TTC549 (cell line): ENCODE data around the gene PALLD.

Source experiments
- FAIRE-seq: peaks from 2 replicates; lab custom pipeline; 2012; peaks lifted over from hg19 to GRCh38; lab: Jason Lieb, UNC

Gene PALLD

DNA sequence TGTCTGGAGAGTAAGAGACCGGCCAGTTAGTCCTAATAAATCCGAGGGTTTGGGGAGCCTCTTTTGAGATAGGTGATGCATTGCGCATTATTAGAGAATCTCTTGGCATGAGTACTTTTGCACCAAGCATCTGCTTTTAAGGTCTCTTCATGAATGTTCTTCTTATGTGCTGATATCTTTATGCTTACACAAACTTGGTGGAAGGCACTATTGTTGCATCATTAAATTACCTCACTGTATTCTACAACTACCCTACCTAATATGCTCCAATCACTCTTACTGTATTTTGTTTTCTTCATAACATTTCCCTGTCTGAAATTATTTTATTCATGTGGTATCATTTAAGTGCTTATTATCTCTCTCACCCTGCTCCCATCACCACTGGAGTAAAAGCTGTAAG is 151.6 kb downstream of the PALLD start:
- no peak for FAIRE-seq

DNA sequence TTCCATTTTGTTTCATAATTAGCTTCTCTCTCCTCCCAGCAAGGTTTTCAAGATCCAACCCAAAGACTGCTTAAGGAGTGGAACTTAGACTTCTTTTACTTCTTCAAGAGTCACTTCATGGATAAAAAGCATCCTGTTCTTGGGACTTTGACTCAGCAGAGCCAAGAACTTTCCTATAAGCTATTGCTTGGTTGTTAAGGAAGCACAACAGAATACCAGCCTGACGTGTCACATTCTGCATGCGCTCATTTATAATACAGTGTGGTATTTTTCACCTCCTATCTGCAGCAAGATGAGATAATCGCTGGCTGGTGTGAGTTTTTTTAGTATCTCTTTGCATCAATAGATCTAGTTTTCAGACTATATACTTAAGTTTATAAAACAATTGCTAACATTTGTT is 152.1 kb downstream of the PALLD start:
- no peak for FAIRE-seq

DNA sequence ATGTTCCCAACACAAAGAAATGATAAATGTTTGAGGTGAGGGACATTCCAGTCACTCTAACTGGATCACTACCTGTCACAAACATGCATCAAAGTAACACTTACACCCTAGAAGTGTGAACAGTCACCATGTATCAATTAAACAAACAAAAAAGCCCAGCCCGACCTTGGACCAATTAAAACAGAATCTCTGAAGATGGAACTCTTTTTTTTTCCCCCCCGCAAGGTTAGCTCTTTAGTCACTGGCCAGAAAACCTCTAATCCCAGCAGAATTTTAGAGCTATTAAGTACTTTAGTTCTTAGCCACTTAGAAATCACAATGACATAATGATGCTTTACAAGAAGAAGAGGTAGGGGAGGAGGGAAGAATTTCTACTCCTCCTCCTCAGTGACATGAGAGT is 154.5 kb downstream of the PALLD start:
- no peak for FAIRE-seq

DNA sequence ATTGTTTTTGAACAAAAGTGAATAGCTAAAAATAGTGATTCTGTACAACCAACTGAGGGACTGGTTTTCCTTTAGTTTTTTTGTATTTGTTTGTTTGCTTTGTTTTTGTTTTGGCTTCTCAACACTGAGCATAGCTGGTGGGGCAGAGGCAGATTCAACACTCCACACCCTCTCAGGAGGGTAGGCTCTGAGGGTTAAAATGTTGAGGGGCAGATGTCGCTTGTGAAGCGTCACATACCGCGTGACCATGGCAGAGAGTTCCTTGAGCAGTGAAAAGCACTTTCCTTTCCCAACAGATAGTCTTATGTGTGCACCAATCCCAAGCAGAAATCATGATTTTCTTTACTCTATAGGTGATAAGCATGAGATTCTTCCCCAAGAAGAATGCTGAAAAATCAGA is 155.0 kb downstream of the PALLD start:
- no peak for FAIRE-seq

DNA sequence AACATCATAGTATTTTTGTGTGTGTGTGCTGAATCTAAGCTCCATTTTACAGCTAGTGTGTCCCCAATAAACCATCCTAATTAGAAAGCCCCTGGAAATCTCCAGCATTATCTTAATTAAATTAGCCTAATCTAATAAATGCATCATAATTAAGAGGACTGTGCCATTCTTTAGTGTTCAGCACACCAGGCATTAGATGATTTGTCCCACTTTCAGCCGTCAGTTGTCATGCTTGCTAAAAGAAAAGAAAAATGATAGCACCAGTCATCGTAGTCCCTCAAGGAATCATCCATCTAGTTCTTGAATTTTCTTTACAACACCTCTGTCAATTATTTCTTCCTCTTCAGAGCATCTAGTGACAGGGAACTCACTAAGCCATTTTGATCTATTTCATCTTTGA is 155.9 kb downstream of the PALLD start:
- no peak for FAIRE-seq

DNA sequence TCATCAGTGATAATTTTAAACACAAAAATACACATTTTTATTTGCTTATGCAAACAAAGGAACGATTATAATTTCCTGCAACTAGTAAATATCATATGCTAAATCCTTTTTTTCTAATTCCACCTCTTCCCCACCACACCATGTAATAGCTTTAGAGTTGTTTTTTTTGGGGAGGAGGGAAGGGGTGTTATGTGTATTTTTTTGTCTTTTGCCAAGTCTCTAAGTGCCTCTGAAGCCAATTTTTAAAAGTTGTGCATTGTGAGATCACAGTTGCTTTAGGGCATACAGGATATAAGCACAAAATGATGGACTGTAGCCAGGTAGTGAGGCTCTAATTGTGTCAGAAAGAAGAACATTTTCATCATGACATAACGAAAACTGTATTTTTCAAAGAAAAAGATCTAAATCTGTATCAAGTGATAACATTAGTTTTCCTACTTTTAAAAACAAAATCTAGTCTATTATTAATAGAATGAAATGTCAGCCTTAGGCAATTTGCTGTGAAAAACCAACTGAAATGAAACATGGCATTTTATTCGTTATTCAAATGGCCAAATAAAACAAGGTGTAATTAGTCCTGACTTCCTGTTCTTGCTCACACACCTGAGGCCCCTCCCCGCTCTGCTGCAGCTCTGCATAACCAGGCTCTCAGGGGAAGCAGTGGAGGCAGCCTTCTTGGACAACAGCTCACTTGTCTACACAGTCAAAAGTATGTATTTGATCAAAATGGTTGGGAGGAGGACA is 157.4 kb downstream of the PALLD start:
- no peak for FAIRE-seq

DNA sequence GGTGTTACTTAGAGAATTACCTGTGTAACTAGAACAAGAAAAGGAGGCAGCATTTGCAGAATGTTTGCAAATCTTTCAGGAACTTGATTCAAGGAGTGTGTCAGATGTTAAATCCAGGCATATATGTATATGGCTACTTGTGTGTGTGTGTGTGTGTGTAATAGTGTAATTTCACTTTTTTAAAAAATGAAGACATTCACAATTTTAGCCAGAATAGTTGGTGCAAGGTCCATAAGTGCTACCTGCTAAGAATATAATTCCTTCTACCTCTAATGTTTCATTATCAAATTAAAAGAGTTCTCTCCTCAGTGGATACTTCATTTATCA is 158.0 kb downstream of the PALLD start:
- no peak for FAIRE-seq

DNA sequence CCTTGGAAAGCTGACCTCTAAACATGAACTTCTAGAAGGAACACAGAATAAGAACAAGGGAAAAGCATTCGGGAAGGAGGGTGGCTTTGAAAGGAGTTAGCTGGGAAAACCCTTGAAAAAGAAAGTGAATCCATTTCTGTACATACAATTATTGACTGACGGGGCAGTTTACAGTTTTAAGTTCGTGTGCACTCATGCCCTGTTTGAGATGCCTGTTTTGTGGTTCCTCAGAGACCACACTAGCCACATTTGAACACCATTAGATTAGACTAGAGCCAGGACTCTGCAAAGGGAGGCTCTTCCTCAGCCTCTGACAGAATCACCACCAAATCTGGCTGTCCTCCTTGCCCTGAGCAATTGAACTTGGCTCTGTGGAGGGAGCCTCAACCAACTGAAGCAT is 158.3 kb downstream of the PALLD start:
- FAIRE-seq = no peak

DNA sequence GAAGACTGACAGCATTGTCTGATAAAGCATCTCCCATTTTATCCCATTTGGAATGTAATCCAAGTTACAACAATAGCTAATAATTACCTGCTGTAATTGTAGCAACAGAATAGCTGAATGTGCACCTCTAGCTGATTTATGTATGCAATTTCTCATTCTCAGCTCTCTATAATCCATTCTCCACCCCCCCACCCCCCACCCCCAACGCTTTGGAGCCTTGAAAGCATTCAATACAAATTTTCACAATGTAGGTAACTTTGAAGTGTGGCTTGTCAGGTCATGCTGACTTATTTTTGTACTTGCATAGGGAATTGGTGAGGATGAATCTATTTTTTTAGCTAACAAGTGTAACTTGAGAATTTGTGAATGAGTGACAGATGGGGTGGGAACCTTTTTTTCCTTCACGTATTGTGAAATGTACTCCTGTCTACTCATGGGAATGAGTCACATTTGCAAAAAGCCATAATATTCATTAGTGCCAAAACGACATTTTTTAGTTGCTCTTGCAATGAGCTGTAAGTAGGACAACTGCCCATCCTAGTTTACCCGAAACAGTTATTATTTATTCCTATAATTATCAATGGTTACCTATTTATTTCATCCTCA is 159.3 kb downstream of the PALLD start:
- no peak for FAIRE-seq

DNA sequence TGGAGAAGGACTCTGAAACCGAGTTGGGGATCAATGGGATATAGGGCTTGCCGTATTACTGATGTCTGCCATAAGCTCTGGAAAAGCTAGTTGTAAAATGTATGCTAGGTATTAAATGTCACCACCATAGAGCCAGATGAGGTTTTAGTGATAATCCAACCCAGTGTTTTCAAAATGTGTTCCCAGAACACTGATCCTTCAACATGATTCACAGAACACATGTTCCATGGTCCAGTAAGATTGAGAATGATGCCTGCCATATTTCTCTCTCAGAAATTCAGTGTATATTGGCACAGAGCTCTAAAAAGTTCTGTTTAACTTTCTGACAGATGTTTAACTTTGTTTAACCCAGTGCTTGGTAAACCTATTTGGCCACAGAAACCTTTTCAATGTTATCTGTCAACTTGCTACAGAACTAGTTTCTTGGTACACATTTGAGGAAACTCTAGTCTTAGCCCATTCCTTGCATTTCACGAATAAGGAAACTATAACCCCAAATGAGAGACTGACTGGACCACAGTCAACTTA is 160.2 kb downstream of the PALLD start:
- no peak for FAIRE-seq

DNA sequence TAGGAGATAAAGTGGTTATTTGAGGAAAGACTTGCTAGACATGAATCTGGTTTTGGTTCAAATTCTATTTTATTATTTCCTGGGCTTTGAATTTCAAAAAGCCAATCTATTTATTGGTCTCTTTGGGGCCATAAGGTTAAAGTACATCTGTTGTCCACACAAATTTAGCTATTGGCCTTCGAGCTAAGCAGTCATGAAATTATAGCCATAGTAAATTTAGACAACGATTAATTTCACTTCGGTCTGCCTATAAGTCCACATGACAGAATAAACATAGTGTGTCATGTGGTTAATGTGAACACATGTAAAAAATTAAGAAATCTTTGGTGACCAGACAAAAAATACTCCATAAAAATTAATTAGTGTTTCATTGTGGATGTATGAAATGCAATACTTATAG is 161.9 kb downstream of the PALLD start:
- FAIRE-seq = no peak

DNA sequence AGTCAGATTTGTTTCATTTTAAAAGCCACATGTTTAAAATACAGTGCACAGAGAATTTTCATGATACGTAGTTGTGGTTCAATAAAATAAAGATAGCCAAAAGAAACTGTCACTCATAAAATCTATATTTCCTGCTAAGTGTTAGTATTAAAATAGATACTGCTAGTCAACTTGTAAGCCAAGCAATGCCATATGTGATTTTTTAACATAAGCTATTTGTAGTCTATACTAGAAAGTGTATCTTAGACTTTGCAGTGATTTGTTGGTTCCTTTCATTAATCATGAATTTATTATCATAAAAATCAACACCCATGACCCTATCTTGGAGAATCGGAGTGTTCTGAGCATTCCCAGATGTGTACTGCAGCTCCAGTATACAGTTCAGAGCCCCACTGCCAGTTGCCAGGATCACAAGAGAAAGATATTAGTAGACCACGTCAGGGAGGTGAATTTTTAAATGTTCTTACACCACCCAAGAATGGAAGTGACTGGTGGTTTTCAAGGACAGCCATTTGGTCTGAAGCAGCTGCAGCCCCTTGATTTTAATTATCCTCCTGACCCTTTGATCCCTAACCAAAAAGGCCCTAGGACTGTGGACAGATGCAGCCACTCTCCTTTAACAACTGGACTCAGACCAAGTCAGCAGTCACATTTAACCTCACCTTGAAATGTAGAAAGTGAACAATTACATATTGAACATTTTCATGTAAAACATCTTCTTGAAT is 163.1 kb downstream of the PALLD start:
- no peak for FAIRE-seq

DNA sequence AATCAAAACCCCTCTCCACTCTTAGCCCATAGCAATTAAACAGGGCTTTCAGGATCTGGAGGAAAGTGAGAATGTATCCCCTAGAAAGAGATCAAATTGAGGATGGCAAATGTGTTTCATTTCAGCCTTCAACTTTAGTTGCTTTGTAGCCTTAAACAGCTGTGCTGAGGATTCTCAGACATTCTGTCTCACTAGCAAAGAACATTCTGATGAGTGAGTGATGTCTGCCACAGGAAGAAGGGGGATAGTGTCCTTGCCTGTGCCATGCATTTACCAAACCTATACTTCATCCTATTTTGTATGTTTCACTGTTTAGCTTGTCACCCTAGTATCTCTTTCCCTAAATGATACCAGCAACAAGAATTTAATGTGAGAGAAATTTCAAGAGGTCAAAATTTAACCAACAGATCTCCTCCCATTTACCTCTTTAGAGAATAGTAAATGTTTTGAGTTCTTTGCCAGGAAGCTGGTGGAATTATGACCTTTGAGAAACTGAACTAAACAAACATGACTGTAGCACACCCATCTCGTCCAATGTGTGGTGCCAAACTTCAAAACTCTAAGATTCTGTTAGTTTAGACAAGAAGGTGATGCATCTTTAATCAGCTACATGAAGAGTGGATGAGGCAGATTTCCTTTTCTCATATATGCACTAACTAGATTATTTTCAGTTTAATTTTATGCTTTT is 165.6 kb downstream of the PALLD start:
- no peak for FAIRE-seq

DNA sequence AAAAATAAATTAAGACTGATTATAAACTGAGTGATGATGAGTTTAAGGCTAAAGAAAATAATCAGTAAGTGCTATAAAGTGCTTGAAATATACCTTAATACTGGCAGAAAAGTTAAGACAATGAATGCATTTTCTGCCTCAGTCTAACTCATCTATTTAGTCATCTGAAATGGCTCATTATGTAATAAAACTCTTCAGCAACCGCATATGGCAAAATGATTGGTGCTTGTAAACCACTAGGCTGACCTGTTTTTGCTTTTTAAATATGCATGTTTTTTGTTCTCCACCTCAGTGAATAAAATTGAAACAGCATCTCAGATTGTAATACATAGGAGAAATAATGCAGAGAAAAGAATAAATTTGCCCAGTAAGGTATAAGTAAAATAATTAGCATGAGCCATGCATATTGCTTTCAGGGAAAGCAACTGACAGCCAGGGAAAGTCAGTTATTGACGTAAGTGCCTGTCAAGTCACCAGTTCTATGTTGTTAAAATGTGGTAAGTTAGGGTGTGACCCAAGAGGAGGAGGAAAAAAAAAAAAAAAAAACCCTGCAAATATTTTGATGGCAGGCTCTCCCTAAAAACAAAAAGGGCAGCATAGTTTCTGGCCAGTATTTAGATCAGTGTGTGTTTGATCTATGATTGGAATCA is 167.5 kb downstream of the PALLD start:
- no peak for FAIRE-seq

DNA sequence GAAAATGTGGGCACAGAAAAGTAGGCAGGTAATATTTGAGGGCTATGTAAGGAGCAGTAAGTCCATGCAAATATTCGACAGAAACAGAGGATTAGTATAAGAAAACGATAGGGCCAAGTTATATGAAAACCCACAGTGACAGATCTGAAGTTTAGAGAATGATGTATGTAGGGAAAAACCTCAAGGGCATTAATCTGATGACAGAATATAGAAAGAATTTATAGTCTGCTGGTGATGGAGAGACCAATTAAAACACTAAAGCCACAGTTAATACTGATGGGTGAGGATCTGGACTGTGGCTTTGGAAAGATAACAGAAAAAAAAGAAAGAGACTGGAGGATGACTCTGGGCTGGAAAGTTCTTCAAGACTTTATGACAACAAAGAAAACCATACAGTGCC is 169.7 kb downstream of the PALLD start:
- FAIRE-seq = no peak

DNA sequence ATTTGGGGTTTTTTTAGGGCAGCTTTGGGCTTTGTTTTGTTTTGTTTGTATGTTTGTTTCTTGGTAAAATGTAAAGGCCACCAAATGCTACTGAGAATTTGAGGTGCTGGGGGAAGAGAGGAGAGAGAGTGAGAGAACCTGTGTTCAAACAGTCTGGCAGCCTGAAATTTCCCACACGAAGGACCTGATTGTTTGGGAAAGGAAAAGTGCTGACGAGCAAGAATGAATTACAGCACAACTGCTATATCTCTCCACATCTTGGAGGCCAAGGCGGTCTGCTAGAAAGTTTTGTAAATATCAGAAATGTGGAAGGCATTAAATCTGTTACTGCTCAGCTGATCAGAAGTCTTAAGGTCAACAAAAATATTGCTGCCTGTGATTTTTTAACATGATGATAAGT is 170.5 kb downstream of the PALLD start:
- no peak for FAIRE-seq

DNA sequence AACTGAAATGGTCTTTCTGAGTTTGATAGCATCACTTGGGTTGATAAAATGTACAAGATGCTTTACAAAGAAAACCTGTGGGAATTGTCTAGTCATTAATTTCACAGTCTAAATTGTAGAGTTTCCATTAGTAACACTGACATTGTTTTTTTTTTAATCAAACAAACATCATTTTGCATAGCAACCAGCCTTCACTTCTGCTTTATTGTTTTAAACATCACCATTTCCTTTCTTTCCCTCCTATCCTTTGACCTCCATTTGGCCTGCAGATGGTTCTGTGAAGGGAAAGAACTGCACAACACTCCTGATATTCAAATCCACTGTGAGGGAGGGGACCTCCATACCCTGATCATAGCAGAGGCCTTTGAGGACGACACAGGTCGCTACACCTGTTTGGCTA is 171.1 kb downstream of the PALLD start:
- FAIRE-seq = no peak

DNA sequence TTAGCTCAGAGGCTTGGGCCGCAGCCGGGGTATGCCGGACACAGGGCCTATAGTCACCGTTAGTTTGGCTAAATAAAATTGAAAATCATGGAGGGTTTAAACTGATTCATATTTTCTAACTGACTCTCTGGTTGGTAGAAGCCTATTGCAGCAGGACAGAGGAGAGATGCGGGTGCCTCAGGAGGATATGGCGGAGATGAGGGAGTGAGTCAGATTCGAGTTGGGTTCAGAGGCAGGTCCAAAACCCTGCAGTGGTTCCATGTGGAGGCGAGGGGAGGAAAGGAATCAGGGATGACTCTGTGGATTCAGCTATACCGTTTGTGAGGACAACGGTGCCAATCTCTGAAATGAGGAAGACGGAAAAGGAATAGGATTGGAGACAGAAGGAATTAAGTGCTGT is 176.6 kb downstream of the PALLD start:
- FAIRE-seq = no peak

DNA sequence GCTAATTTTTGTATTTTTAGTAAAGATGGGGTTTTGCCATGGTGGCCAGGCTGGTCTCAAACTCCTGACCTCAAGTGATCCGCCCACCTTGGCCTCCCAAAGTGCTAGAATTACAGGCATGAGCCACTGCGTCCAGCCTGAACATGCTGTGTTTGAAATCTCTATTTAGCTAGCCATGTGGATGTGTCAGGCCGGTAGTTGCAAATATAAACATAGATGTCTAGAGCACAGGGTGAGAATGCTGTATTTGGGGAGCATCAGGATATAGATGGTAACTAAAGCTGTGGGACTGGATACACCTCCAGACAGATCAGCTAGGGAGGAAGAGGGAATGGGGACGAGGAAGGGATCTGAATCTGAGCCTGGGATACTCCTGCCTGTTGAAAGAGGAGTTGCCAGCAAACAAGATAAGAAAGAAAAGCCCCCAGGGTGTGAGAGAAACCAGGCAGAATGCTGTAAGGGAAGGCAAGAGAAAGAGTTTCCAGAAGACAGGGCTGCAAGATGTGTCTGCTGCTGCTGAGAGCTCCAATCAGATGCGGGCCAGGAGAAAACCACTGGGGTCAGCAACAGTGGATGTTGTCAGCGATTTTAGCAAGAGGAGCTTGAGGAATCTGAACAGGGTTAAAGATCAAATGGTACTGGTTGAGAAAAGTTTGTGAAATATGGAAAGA is 177.4 kb downstream of the PALLD start:
- no peak for FAIRE-seq

DNA sequence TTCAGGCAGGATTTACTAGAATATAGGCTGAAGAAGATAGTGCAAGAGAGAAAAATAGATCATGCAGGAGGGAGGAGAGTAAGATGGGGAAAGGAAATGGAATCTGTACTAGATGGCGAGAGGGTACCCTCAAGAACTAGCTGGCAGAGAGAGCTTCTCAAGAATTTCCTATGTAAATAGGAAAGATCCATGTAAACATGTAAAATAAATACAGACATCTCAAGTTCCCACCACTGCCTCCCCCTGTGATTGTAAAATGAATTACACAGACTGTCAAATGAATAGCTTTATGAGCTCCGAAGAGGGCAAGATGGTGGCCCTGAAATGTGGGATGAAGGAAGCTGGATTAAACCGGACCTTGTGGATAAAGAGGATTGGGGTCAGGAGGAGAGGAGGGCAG is 178.0 kb downstream of the PALLD start:
- no peak for FAIRE-seq

DNA sequence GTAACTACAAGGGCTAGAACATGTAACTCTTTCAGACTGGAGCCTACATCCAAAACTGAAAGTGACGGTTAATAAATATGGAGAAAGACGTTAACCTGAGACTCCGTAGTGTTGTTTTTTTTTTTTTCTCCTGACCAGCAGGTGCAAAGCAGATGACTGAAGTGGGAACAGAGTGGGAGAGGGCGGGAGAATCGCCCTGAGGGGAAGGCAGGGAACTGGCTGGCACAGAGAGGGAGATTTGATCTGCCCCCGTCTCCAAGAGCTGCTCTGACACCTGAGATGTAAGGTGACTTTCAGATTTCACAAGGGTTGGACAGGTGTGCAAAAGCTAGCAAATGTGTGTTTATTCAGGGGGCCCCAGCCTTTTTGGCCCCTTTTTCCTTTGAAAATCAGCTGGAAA is 180.2 kb downstream of the PALLD start:
- FAIRE-seq = no peak

DNA sequence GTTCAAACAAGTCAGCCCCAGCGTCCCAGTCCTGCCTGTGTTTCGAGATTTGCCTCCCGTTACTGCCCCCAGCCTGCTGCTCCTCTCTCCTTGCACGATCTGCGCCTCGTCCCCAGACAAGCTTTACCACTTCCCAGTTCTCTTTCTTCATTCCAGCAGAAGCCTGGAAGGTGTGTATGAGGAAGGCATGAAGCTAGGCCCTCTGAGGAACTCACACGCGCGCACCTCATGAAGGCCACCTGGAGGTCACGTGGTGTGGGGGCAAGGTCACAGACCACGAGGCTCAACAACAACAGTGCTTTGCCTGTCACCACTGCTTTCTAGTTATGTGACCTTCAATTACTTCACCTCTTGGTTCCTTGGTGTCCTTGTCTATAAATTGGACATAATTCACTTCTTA is 181.0 kb downstream of the PALLD start:
- no peak for FAIRE-seq
